GM12878 (cell line): Measurements from ENCODE around the gene SRPK2.
"Not testable (repeated sequence)": the region's sequence is repeated elsewhere in the genome, so short reads cannot be mapped to it uniquely, and the experiment has no call there.

Experiments
- HDAC2 ChIP-seq: fragments of 200-600 bp; sonication (generic); IDR thresholded peaks from 2 replicates; pipeline ENCODE4 v1.6.1; 2017
- ZNF622 ChIP-seq: fragments of 450-650 bp; IDR thresholded peaks from 2 replicates; pipeline ENCODE4 v1.6.1; 2017; ENCODE audit warnings: mild to moderate bottlenecking, inconsistent platforms
- TF ChIP-seq, protein P1 (sequence below), 3 experiments: IDR thresholded peaks in 2 of 3; conservative IDR thresholded peaks in 1 of 3; 2 replicates each; pipeline ENCODE4 v1.5.1; 2011; ENCODE audit warnings: low read depth in 3 of 3, low read length in 3 of 3, mild to moderate bottlenecking in 3 of 3, control low read depth in 2 of 3, moderate library complexity in 2 of 3, inconsistent platforms in 1 of 3, mixed read lengths in 1 of 3; ENCODE audit not compliant: control insufficient read depth in 2 of 3, insufficient read depth in 1 of 3; ENCODE audit errors: extremely low read depth in 1 of 3

- not testable (repeated sequence) for TF ChIP-seq HDAC2, ZNF622
- TF ChIP-seq, protein P1, sequence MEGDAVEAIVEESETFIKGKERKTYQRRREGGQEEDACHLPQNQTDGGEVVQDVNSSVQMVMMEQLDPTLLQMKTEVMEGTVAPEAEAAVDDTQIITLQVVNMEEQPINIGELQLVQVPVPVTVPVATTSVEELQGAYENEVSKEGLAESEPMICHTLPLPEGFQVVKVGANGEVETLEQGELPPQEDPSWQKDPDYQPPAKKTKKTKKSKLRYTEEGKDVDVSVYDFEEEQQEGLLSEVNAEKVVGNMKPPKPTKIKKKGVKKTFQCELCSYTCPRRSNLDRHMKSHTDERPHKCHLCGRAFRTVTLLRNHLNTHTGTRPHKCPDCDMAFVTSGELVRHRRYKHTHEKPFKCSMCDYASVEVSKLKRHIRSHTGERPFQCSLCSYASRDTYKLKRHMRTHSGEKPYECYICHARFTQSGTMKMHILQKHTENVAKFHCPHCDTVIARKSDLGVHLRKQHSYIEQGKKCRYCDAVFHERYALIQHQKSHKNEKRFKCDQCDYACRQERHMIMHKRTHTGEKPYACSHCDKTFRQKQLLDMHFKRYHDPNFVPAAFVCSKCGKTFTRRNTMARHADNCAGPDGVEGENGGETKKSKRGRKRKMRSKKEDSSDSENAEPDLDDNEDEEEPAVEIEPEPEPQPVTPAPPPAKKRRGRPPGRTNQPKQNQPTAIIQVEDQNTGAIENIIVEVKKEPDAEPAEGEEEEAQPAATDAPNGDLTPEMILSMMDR (IDR thresholded peaks at IDR 0.05 in 2 of 3, conservative IDR thresholded peaks at IDR 0.05 in 1 of 3; ENCODE audit: control insufficient read depth in 2 of 3, extremely low read depth in 1 of 3, insufficient read depth in 1 of 3, low read depth in 3 of 3, low read length in 3 of 3), result not testable (repeated sequence)
These were observed 193.8 kb downstream of the SRPK2 start for GRCh38 chr7:105194959-105195358.
